HFF-Myc (cell line): ENCODE results near the gene TRABD2B.

Experiments used
- DNase-seq: peaks from one replicate; pipeline ENCODE4 v3.0.0-alpha.2; 2011; ENCODE audit warnings: low read depth; ENCODE audit errors: extremely low read depth
- H3K4me3 ChIP-seq: replicated peaks from 2 replicates; pipeline ENCODE4 v1.5.1; 2011; ENCODE audit warnings: low read depth, mild to moderate bottlenecking, control low read depth, low read length
- TF ChIP-seq, protein P1 (sequence below): IDR thresholded peaks from 2 replicates; pipeline ENCODE4 v1.5.1; 2012; ENCODE audit warnings: mild to moderate bottlenecking, low read depth, low read length, control low read depth; ENCODE audit errors: missing control alignments

Gene TRABD2B

DNA sequence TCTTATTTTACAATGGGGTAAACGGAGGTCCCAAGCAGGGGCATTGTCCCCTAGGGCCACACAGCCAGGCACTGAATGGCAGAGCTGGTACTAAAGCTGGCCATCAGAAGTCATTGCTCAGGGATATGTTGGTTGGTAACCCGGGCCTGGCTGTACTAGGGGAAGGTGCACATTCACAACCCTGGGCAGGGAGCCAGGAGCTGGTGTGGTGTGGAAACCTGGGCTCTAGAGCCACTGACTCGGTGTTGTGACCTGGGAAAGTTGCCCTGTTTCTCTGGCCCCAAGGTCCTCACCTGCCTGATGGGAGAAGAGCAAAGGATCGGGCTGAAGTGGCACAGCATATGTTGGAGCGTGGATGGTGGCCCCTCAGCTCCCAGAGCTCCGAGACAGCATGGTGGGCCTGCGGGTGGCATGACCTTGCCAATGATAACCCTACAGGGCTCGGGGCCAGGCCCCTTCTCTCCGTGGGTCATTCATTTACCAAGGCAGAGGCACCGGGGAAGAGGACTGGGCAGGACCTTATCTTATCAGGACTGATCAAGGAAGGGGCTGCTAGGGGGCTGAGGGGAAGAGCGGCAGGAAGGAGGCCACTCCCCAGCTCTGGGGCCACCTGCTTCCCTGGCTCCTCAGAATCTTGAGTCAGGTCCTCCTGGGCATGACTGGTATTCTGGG, 274.1 kb downstream of the TRABD2B start:
- TF ChIP-seq, protein P1, sequence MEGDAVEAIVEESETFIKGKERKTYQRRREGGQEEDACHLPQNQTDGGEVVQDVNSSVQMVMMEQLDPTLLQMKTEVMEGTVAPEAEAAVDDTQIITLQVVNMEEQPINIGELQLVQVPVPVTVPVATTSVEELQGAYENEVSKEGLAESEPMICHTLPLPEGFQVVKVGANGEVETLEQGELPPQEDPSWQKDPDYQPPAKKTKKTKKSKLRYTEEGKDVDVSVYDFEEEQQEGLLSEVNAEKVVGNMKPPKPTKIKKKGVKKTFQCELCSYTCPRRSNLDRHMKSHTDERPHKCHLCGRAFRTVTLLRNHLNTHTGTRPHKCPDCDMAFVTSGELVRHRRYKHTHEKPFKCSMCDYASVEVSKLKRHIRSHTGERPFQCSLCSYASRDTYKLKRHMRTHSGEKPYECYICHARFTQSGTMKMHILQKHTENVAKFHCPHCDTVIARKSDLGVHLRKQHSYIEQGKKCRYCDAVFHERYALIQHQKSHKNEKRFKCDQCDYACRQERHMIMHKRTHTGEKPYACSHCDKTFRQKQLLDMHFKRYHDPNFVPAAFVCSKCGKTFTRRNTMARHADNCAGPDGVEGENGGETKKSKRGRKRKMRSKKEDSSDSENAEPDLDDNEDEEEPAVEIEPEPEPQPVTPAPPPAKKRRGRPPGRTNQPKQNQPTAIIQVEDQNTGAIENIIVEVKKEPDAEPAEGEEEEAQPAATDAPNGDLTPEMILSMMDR: no peak
- no peak for DNase-seq
- H3K4me3 ChIP-seq: no peak overlapping the region

DNA sequence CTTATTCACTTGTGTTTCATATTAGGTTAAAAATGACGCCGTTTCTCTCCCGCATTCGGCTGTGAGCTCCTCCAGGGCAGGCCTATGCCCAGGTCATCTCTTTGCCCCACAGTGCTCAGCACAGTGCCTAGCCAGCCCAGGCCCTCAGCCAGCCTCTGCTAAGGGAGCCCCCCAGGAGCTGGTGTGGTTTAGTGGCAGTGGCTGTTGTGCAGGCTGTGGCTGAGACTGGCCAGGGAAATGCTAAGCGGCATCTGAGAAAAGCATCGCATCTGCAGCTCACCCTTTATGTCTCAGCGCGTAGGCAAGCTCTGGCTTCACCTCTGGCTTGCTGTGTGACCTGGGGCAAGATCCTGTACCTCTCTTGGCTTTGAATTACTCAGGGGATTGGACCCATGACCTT, 275.1 kb downstream of the TRABD2B start:
- TF ChIP-seq, protein P1: no peak
- no peak for DNase-seq
- no peak overlapping the region for H3K4me3 ChIP-seq

DNA sequence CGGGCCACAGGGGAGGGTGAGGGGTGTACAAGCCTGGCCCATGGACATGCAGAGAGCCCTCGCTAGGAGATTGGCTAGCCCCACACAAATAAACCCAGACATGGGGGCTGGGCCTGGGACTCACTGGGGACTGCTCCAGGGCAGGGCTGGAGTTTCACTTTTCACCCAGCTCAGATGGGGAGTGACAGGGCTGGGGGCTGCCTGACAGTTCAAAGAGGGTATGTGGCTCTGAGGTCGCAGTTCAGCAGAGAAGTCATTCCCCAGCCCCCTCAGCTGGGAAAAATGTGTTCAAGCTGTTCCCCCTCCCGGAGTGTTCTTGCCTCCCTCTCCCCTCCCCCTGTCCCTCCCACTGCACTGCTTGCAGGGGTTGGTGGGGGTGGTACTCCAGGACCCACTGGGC, 277.1 kb downstream of the TRABD2B start:
- TF ChIP-seq, protein P1: no peak
- H3K4me3 ChIP-seq: no peak overlapping the region
- no peak for DNase-seq

DNA sequence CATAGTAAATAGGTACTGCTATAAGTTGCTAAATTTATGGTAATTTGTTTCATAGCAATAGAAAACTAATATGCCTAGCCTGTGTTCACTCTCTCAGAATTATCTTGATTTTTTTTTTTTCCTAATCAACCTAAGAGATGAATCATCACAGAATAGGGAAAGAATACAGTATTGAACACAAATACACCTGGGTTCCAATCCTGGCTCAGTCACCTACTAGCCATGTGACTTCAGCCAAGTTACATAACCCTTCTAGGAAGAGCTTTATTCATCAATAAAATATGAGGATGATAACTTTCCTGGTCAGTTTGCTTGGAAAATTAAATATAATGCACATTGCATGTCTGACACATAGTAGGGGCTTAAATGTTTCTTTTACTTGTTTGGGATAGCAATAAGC, 279.8 kb downstream of the TRABD2B start:
- no peak for DNase-seq
- no peak overlapping the region for H3K4me3 ChIP-seq
- TF ChIP-seq, protein P1: no peak

DNA sequence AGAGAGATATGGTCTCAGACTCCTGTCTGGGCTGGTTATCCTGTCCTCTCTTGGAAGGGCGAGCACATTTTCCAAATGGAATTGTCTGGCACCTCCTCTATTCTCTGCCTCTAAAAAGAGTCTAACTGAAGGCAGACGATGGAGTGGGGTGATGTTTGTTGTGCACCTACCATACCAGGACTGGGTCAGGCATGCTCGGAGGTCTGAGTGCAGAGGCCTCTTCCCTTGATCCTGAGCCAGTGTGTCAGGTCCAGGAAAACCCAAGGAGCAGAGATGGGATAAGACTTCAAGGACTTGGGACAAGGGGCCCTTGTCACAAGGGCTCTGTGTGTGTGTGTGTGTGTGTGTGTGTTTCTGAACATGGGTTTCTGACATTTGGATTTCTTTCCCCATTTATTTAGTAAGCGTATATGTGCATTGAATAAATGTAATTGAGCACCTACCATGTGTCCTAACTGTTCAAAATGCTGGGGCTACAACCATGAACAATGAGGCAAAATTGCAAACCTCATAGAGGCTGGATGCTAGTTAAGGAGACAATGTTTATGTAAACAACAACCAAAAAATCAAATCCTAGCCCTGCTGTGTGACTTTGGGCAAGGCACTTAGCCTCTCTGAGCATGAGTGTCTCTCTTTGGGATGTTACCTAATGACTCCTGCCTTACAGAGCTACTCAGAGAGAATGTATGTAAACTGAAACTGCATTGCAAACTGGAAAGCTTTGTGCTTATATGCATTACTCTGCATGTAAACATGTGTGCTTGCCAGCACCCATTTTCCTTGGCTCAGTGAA, 283.0 kb downstream of the TRABD2B start:
- TF ChIP-seq, protein P1: no peak
- H3K4me3 ChIP-seq: no peak overlapping the region
- DNase-seq: no peak

DNA sequence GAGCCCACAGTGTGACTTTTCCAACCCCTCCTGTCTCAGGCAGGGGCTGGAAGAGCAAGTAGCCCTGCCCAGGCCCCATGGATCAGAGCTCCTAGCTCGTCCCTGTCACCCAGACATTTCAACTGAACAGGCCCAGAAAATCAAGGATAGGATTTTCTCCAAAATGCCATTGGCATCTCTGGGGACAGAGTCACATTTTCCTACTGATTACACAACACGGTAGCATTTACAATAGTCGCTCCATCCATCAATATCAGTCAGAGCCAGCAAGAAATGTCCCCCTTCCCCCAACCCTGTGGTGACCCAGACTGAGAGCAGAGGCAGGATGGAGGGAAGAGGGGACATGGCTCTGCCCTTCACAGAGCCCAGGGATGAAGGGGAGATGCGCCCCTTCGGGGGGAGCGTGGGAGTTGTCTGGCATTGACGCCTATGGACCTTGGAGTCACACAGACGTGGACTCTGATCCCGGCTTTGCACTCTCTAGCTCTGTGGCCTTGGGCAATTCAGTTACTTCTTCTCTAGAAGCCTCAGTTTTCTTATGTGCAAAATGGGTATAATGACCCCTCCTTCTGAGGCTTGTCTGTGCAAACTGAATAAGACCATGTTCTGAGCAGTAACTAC, 283.7 kb downstream of the TRABD2B start:
- DNase-seq: no peak
- TF ChIP-seq, protein P1: no peak
- H3K4me3 ChIP-seq: no peak overlapping the region
